HG03571 (cell line): ENCODE results near the gene SH3PXD2A.

ENCODE experiments used
- ATAC-seq: cut with Tn5 transposase; IDR thresholded peaks from one replicate; pipeline ENCODE4 v1.9.1; 2021; ENCODE audit not compliant: unreplicated experiment

The SH3PXD2A gene

GRCh38 chr10:103756277-103756869 lies 99.0 kb downstream of the SH3PXD2A start:
- ATAC-seq, result no peak

GRCh38 chr10:103752680-103753248 lies 102.6 kb downstream of the SH3PXD2A start:
- ATAC-seq, result no peak

DNA sequence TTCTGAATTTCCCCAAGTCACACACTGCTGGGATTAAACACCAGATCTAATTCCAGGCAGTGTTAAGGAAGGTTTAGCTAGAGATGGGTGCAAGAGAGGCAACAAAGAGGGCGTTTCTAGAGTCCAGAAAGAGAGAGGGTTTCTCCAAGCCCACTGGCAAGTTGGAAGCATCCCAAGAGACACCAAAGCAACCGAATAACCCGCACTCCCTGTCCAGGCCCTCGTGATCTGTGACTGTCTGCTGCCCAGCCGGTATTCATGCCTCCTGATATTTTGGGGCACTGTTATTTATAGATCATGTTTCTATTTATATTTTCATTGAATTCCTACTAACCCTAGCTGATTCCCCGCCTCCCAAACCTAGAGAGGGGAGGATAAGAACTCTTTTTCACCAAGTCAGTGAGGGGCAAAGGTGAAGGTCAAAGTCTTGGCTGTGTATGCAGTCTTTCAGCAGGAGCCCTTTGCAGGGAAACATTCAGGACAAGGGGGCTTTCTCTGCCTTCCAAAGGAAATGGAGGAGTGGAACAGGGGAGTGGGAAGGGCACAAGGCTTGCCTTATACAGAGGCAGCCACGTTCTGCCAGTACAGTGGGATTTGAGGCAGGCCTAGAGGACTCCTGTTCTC lies 103.6 kb downstream of the SH3PXD2A start:
- ATAC-seq, result no peak

- no peak for ATAC-seq
These were observed 104.5 kb downstream of the SH3PXD2A start for GRCh38 chr10:103750836-103751235.

- ATAC-seq, result no peak
These were observed 105.6 kb downstream of the SH3PXD2A start for GRCh38 chr10:103749779-103750178.

DNA sequence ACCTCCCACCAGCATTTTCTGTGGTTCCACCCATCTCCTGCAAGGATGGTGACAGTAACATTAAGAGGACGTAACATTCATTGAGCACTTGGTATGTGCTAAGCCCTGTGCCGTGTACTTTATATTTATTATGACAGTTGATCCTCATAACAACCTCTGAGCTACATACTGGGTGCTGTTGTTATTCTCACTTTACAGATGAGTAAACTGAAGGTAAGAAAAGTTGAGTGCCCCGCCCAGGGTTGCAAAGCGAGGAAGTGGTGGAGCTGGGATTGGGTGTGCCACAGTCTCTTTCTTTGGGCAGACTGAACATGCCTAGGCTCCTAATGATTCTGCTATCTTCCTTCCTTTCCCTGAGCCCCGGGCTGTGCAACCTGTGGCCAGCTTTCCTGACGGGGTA lies 107.4 kb downstream of the SH3PXD2A start:
- no peak for ATAC-seq

DNA sequence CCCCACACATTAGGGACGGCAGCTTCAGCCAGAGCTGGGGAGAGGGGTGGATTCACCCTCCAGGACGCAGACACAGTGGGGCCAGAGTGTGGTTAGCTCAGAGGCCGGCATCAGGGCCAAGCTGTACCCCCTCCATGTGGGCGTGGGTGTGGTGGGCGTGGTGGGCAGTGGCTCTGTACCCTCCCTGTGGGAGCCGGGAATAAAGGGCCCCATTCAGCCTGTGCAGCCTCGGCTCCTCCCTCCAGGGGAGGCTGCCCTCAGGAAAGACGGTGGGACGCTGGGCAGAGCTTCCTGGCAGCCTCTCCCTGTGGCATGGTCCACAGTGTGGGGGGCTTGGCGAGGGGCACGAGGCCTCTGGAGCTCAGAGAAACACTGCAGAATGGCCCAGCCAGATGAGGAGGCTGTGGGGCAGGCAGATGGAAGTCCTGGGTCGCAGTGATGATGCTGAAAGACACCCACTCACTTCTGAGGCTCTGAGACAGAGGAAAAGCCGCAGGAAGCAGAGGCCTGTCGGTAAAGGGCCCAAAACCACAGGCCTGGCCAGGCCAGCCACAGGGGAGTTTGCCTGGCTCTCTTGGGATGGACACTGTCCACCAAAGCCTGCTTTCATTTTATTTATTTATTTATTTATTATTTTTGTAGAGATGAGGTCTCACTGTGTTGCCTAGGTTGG lies 108.0 kb downstream of the SH3PXD2A start:
- no peak for ATAC-seq

GRCh38 chr10:103746598-103746997 lies 108.8 kb downstream of the SH3PXD2A start:
- no peak for ATAC-seq

DNA sequence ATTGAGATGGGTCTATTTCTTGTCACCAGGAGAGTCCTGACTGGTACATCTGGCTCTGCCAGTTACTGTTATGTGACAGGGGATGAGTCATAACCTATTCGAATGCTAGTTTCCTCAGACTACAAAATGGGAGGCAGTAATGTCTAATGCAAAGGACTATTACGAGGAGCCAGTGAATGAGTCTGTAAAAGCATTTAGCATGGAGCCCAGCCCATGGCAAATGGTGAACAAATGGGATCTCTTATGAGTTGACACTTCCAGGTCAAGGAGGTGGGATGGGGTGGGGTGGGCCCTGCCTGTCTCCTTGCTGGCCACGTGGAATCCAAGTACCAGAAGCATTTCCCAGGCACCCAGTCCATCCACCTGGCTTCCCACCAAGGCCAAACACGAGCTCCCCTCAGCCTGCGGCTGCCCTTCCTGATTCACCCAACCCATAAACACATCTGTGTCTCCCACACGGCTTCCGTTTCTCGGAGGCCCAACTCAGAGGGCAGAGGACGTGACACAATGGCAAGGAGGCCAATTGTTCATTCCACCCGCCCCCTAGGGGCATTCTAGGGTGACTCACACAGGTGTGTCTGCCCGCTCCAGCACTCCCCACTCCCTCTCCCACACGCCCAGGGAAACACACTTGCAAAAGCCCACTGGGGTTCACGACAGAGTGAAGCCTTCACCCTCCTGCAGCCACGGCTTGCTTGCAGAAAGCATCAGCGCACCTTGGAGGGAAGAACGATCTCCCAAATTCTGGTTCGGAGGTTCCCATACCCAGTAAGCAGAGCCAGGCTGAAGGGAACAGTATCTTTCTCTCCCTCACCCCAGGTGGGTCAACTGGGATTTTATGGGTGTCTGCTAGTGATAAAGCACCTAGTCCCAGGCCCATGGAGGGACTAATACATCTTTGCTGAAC lies 109.8 kb downstream of the SH3PXD2A start:
- ATAC-seq, result no peak

GRCh38 chr10:103742824-103743223 lies 112.6 kb downstream of the SH3PXD2A start:
- ATAC-seq, result no peak

GRCh38 chr10:103740611-103741010 lies 114.8 kb downstream of the SH3PXD2A start:
- ATAC-seq, result no peak

- no peak for ATAC-seq
These were observed 116.2 kb downstream of the SH3PXD2A start for GRCh38 chr10:103739039-103739764.

GRCh38 chr10:103737735-103738367 lies 117.5 kb downstream of the SH3PXD2A start:
- ATAC-seq, result no peak

DNA sequence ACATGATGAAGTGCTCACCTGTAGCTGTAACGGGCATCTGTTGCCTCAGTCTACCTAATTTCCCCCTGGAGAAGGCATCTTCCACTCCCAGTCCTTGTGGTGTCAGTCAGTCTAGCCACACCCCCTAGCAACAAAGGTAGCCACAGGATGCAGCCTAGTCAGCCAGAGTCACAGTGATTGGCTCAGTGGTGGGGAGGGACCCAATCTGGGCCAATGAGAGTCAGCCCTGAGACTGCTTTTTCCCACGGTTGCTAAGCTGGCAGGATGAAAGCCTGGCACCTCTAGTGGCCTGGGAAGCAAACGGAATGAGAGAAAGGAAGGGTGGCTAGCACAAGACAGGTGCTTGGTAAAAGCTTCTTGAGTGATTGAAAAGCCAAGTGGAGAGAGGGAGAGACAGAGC lies 118.6 kb downstream of the SH3PXD2A start:
- ATAC-seq, result no peak

GRCh38 chr10:103736044-103736443 lies 119.3 kb downstream of the SH3PXD2A start:
- ATAC-seq, result no peak

DNA sequence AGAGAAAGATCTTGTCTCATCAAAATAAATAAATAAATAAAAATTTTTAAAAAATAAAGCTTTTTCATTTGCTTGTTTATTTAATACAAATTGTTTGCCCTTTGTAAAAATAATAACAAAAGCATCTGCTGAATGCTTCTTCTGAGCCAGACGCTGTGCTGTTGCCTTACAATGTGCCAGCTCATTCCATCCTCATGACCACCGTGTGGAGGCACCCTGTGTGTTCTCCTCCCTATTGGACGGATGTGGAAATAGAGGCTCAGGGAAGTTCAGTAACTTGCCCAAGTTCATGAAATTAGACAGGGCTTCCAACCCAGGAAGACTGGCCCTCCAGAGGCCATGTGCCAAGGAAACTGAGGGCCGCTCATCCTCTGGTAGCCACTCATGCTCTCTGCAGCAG lies 120.6 kb downstream of the SH3PXD2A start:
- no peak for ATAC-seq

DNA sequence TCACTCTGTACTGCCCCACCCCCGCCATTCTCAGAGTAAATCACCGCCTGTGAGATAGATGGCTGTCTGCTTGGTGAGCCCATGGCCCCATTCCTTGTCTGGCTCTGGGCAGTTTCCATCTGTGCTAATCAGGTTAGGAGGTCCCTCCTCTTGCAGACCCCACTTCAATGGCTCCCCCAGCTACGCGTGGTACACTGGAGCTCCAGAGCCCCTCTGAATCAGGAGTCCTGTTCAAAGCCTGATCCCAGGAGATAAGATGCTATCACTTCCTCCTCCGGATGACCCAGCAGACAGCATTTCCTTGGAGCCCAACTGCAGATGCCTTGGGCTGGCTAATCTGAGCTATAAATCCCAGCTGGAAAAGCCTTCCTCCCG lies 122.3 kb downstream of the SH3PXD2A start:
- no peak for ATAC-seq

GRCh38 chr10:103732339-103733044 lies 122.9 kb downstream of the SH3PXD2A start:
- ATAC-seq, result no peak

GRCh38 chr10:103731609-103732270 lies 123.6 kb downstream of the SH3PXD2A start:
- no peak for ATAC-seq
